GM18508 (cell line): ENCODE results near the gene IFNL2.
"Not testable (repeated sequence)": the region's sequence is repeated elsewhere in the genome, so short reads cannot be mapped to it uniquely, and the experiment has no call there.

Source experiments
- ATAC-seq: cut with Tn5 transposase; IDR thresholded peaks from one replicate; pipeline ENCODE4 v1.9.1; 2021; ENCODE audit warnings: moderate number of reproducible peaks; ENCODE audit not compliant: insufficient read depth, unreplicated experiment

Gene IFNL2

DNA sequence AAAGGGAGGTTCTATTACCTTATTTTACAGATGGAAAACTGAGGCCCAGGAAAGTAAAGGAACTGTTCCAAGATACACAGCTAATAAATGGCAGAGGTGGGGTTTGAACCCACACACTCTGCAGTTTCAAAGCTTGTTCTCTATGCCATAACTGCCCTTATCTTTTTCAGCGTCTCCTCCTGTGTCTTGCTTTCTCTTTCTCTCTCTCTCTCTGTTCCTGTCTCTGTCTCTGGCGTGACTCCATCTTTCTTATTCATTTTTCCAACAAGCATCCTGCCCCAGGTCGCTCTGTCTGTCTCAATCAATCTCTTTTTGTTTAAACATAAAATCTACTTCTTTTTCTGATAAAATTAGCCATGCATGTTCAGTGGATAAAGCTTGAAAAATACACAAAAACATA, 16.4 kb upstream of the IFNL2 start:
- no peak for ATAC-seq

DNA sequence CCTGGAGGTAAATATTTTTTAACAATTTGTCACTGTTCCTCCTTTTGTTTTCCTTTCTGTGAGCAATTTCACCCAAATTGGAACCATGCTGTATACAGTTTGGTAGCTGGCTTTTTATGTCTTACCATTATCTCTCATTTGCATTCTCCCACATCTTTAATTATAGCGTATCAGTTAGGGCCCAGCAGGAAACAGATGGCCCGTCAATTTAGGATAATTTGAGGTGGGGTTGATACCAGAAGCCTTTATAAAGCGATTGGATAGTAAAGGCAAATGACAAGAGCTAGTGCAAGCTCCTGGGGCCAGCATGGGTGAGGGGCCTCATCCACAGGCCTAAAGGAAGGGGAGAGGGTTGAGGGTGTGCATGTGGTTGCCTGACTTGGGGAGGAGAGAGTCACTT, 15.7 kb upstream of the IFNL2 start:
- ATAC-seq: no peak

DNA sequence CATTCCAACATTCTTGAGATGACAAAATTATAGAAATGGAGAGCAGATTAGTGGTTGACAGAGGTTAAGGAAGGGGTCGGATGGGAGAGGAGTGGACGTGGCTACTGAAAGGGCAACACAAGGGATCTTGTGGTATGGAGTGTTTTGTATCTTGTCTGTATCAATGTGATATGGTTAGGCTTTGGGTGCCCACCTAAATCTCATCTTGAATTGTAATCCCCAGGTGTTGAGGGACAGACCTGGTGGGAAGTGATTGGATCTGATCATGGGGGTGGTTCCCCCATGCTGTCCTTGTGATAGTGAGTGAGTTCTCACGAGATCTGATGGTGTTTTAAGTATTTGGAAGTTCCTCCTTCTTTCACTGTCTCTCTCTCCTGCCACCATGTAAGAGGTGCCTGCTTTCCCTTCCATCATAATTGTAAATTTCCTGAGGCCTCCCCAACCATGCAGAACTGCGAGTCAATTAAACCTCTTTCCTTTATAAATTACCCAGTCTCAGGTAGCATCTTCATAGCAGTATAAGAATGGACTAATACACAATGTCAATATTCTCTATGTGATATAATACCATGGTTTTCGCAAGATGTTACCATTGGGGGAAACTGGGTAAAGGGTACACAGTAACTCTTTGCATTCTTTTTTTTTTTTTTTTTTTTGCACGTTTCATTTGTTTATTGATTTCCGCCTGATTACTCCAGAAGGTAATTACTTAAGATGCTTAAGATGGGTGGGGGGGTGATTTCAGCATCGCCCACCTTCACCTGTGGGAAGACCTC, 14.6 kb upstream of the IFNL2 start:
- ATAC-seq: no peak

DNA sequence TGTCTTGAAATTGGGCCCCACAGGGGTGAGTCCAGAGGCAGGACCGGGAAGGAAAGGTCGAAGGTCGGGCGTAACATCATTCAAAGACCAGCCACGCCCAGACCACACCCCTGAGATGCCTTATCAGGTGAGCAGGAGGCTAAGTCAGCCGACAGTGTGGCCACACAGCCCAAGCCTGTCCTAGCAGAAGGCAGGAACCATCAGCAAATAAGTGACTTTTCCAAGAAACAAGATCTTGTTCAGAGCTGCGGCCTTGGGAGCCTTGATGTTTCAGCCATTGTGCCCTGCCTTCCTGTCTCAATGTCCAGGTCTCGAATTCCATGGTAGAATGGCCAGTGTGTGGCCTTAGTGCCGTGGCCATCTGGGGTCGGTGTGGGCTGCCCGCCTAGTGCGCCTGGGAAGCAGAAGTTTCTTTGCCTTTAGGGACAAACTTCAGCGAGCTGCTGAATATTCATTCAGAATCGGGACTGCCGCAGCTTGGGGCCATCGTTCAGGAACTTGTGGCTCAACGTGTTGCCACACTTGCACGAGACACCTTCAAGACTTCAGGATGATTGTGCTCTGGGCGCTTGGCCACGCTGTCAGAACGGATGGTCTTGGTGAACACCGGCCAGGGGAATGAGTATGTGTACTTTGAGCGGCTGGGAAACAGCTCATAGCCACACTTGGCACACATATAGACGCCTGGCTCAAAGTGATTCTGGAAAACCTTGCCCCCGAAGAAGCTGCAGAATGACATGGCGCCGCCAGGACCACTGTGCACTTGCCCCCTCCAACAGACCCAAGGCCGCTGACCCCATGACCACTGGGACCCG, 13.5 kb upstream of the IFNL2 start:
- ATAC-seq: no peak

DNA sequence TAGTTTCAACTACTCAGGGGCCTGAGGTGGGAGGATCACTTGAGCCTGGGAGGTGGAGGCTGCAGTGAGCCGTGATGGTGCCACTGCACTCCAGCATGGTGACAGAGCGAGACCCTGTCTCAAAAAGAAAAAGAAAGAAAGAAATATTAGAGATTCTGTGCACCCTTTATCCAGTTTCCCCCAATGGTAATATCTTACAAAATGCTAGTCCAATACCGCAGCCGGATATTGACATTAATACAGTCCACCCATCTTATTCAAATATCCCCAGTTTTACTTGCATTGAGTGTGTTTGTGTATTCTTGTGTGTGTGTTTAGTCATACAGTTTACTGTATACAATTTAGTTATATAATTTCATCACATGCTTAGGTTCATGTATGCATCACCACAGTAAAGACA, 11.0 kb upstream of the IFNL2 start:
- no peak for ATAC-seq

DNA sequence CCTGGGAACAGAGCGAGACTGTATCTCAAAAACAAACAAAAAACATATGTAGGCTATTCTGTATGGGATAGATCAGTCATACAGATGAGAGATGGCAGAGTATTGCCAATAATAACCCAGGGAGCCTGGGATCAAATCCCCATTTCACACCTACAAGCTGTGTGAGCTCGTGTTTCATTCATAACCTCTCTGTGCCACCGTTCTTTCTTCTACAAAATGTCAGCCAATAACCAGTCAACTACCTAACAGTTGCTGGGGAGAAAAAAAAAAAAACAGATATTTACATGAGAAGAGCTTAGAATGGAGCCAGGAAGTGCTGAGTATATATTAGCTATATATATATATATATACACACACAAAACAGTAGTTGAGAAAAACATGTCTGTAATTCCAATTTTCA, 6.5 kb upstream of the IFNL2 start:
- no peak for ATAC-seq

DNA sequence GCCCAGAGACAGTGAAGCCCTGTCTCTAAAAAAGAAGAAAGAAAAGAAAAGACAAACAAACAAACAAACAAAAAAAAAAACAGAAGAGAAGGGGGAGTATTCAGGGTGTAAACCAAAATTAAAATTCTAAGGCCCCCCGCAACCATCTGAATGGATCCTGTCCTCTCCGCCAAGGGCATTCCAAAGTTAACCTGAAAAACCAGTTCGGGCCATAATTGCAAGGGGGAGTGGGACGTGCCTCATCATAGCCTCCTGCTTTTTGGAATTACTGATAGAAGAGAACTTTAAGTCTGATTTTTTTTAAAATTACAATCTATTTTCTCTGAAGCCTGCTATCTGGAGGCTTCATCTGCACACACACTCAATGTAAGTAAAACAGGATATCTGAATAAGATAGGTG, 5.7 kb upstream of the IFNL2 start:
- no peak for ATAC-seq

DNA sequence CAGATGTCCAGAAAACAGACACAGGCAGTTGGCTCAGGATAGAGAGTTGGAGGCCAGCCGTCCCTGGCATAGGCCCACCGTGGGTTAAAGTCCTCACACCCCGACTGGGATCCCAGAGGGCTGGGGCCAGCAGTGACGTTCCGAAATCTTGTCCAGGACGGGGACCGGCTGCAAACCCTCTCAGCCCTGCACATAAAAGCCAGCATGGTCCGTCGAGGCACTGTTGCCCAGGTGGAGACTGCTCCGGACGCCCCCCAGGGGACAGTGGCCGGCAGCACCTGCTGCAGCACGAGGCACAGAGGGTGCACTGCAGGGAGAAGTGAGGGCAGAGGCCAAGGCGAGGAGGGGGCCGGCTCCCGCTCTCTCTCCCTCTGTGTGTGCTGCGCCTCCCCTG, 4.3 kb upstream of the IFNL2 start:
- no peak for ATAC-seq

DNA sequence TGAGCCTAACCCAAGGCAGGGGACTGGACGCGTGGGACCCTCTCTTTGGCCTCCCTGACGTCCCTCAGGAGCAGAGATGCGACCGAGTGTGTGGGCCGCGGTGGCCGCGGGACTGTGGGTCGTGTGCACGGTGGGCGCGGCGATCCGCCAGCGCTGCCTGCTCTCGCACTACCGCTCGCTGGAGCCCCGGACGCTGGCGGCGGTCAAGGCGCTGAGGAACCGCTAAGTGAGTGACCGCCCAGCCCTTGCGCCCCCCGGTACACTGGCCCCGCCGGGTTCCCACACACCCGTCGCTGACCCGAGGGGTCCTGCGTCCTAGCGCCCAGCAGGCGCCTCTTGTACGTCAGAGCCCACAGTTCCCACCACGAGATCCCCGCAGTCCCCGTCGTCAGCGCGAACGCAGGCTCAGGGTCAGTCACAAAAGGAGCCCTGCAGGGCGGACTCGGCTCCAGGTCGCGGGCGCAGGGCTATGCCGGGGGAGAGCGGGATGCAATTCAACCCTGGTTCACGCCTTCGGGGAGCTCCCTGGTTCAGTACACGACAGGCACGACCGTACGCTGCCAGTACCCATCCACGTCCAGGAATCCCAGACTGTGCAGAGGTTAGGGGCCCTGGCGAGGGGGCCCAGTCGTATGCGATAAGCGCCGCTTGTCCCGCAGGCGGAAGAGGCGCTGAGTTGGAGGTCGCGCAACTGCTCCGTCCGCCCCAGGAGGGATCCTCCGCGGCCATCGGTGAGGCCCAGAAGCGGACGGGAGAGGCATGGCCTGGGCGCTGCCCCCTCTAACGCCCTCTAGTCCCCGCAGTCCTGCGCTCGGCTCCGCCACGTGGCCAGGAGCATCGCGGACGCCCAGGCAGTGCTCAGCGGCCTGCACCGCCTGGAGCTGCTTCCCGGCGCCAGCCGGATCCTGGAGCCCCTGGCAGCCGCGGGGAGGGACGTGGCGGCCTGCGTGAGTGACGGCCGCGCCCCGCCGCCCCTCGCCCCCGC, 3.6 kb upstream of the IFNL2 start:
- no peak for ATAC-seq

DNA sequence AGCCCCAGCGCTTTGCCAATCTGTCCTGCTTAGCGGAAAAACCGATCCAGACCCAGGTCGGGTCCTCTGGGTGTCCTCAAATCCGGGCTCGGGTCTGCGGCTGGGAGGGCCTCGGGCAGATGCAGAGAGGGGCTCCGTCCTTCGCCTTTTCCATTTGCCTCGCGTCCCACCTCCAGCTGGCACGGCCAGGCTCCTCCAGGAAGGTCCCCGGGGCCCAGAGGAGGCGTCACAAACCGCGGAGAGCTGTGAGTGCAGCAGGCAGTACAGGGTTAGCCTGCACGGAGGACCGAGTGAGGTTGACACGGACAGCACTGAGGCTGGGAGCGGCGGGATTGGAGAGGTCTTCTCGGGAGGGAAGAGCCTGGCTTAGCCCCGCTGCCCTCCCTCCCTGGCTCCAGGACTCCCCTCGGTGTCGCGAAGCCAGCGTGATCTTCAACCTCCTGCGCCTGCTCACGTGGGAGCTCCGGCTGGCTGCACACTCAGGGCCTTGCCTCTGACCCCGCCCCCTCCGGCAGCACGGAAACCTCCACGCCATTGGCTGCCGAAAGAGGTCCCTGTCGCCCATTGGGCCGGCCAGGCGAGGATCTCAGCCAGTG, 2.8 kb upstream of the IFNL2 start:
- ATAC-seq: no peak

DNA sequence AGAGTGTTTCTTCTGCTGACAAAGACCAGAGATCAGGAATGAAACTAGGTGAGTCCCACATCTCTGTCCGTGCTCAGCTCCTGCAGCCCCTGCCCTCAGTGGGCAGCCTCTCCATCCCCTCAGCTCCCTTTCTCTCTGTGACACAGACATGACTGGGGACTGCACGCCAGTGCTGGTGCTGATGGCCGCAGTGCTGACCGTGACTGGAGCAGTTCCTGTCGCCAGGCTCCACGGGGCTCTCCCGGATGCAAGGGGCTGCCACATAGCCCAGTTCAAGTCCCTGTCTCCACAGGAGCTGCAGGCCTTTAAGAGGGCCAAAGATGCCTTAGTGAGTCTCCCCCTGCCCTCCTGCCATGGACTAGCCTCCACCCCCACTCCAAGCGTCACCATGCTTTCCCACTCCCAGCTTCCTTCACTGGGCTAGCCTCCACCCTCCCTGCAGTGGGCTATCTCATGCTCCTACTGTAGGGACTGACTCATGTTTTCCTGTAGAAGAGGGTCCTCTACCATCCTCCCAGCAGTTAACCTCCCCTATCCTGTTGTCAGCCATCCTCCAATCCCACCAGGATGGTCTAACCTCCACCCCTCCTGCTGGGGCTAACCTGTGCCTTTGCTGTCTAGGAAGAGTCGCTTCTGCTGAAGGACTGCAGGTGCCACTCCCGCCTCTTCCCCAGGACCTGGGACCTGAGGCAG, 481 bp downstream of the IFNL2 start:
- ATAC-seq: not testable (repeated sequence)

DNA sequence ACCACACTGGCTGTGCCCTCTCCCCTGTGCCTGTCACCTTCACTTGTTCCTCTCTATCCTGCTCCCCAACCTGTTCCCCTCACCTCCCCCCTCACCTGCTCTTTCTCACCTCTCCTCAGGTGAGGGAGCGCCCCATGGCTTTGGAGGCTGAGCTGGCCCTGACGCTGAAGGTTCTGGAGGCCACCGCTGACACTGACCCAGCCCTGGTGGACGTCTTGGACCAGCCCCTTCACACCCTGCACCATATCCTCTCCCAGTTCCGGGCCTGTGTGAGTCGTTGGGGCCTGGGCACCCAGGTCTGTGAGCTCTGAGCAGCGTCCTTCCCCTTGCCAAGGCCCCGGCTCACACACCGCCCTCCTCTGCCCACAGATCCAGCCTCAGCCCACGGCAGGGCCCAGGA, 1.2 kb downstream of the IFNL2 start:
- not testable (repeated sequence) for ATAC-seq

DNA sequence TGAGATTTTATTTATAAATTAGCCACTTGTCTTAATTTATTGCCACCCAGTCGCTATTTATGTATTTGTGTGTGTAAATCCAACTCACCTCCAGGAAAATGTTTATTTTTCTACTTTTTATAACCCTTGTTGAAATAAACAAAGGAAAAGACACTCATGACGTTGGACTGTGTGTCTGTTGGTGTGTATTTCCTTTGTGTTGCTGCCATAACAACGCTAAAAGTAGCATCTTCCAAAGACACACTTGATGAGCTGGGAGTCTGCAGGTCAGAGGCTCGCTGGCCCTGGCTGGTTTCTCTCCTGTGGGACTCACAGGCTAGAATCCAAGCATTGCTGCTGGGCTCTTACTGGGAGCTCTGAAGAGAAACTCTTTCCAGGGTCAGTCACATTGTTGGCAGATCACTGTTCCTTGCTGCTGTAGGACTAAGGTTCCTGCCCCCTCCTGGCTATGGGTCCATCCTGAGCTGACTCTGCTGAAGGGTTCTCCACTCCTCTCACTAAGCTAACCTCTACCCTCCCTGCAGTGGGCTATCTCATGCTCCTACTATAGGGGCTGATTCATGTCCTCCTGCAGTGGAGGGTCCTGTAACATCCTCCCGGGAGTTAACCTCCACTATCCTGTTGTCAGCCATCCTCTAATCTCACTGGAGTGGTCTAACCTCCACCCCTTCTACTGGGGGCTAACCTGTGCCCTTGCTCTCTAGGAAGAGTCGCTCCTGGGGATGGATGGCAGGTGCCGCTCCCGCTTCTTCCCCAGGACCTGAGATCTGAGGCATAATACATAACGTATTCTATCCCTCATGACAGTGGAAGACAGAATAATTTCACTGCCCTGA, 2.1 kb downstream of the IFNL2 start:
- no peak for ATAC-seq

DNA sequence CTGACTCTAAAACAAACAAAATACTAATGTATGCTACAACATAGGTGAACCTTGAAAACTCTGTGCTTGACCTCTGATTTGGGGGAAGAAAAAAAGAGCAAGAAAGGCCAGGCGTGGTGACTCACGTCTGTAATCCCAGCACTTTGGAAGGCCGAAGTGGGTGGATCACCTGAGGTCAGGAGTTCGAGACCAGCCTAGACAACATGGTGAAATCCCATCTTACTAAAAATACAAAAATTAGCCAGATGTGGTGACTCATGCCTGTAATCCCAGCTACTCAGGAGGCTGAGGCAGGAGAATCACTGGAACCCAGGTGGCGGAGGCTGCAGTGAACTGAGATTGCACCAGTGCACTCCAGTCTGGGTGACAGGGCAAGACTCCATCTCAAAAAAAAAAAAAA, 5.7 kb downstream of the IFNL2 start:
- ATAC-seq: not testable (repeated sequence)

DNA sequence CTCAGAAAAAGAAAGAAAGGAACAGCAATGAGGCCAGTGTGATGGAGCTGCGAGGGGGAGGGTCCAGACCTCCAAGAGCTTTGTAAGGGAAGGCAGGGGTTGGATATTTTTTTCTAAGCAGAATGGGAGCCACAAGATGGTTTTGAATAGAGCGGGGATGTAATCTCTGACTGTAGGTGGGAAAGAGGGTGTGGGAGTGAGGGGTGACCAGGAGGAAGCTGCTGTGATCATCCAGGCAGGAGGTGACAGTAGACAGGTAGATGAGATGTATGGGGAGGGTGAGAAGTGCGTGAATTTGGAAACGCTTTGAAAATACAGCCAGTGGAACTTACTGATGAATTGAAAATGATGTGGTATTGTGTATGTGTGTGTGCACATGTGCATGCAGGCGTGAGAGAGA, 7.4 kb downstream of the IFNL2 start:
- no peak for ATAC-seq

DNA sequence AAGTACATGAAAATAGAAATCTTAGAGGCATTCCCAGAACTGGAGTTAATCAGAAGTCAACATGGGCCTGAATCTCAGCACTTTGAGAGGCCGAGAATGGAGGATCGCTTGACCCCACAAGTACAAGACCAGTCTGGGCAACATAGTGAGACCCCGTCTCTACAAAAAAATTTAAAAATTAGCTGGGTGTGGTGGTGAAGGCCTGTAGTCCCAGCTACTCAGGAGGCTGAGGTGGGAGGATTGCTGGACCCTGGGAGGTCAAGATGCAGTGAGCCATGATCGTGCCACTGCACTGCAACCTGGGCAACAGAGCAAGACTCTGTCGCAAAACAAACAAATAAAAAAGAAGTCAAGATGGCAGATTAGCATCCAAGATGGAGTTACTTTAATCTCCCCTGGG, 8.5 kb downstream of the IFNL2 start:
- no peak for ATAC-seq

DNA sequence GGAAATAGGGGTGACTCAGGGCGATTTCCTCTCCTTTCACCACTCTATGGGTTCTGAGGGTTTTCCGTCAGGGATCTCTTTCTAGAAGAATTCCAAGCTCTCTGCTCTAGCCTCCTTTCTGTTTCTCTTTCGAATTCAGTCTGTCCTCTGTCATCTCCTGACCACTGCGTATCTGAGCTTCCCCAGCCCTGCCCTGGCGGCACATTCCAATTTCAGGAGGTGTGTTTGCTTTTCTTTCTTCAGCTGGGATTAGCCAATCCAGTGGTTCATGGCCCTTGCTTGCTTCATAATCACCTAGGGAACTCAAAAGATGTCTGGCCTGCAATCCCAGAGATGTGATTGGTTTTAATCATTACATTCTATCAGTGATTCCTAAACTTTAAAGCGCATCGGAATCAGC, 9.4 kb downstream of the IFNL2 start:
- no peak for ATAC-seq

DNA sequence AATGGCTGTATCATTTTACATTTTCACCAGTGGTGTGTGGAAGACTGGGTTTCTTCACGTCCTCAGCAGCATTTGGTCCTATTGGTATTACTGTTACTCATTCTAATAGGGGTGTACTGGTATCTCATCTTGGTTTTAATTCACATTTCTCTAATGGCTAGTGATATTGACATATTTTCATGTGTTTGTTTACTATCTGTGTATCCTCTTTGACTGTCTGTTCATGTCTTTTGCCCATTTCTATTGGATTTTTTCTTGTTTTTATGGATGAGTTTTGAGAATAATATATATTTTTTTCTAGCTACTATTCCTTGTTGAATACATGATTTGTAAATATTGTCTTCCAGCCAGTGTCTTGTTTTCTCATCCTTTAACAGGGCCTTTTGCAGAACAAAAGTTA, 13.8 kb downstream of the IFNL2 start:
- no peak for ATAC-seq

DNA sequence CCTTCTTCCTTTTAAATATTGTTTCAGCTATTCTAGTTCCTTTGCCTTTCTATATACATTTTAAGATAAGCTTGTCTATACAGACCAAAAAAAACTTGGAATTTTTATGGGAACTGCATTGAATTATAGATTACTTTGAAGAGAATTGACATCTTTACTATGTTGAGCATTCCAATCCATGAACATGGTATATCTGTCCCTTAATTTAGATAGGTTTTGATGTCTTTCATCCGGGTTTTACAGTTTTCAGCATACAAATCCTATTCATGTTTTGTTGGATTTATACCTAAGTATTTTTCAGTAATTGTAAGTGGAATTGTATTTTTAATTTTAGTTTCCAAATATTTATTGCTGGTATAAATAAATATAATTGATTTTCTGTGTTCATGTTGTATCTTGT, 15.8 kb downstream of the IFNL2 start:
- ATAC-seq: no peak
